NCI-H82 (cell line): ENCODE measurements around the gene MARCKSL1.
"Not testable (repeated sequence)": the region's sequence is repeated elsewhere in the genome, so short reads cannot be mapped to it uniquely, and the experiment has no call there.

Experiments
- DNase-seq: peaks from one replicate; lab custom pipeline; 2025; lab: John Stamatoyannopoulos, UW

Gene MARCKSL1

DNA sequence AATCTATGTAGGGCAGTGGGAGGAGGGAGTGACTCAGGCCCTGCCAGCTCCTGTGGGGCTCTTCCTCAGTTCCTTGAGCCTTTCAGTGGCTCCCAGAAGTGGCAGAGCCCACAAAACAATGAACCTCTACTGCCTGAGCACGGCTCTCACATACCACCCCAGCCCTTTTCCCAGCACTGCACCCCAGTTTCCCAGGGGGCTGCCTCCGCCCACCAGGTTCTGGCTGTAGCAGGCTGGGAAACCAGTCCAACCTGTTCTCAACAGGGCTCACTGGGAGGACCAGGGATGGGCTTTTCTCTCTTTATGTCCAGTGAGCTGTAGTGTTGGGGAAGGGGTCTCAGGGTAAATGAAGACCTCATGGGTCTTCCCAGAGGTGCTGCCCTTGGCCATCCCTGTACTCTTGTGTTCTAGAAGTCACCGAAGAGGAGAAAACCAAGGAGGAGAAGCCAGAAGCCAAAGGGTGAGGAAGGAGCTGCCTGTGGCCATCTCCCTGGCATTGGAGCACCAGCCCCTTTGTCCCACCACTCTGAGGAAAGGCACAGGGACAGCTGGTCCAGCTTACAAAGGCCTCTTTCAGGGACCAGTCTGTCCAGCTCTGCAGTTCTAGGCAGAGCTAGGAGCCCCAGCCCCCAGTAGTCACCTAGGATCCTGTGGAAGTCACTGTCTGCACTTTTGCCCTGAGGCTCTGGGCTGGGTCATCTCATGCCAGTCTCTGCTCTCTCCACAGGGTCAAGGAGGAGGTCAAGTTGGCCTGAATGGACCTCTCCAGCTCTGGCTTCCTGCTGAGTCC, 3.5 kb downstream of the MARCKSL1 start:
- DNase-seq, result peak; percentile 28

DNA sequence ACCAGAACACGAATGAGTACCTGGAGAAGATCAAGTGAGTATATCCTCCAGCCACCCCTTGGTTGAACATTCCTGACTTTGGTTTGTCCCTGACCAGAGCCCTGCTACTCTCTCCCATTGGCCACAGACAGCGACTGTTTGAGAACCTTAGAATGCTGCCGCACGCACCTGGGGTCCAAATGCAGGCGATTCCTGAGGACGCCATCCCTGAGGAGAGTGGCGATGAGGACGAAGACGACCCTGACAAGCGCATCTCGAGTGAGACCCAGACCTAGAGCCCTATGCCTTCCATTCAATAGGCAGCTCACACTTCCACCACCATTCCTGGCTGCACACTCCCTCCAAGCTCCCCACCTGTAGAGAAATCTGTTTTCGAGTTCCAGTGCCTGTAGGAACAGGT, 4.5 kb downstream of the MARCKSL1 start:
- DNase-seq, result no peak

- DNase-seq, result no peak
These were observed 5.4 kb downstream of the MARCKSL1 start for GRCh38 chr1:32330558-32331151.

DNA sequence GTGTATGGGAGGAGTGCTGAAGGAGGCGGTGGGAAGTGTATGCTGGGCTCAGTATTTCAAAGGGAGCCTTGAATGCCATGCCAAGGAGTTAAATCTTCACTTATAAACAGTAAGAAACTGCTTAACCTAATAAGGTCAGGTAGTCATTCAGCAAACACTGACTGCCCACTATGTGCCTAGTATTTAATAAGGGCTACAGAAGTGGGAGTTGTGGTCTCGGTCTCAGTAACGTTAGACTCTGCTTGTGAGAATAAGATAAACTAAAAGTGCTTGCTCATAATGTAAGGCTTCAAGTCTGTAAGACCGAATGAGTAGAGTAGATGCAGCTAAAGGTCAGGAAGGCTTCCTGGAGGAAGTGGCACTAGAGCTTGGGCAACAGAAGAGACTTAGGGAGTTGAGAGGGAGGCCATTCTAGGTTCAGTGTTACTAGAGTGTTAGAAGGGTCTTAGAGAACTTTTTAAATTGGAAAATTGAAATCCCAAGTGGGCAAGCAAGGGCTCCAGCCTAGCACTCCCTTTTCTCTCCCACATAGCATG, 6.0 kb downstream of the MARCKSL1 start:
- no peak for DNase-seq

- no peak for DNase-seq
These were observed 8.8 kb downstream of the MARCKSL1 start for GRCh38 chr1:32327204-32327603.

DNA sequence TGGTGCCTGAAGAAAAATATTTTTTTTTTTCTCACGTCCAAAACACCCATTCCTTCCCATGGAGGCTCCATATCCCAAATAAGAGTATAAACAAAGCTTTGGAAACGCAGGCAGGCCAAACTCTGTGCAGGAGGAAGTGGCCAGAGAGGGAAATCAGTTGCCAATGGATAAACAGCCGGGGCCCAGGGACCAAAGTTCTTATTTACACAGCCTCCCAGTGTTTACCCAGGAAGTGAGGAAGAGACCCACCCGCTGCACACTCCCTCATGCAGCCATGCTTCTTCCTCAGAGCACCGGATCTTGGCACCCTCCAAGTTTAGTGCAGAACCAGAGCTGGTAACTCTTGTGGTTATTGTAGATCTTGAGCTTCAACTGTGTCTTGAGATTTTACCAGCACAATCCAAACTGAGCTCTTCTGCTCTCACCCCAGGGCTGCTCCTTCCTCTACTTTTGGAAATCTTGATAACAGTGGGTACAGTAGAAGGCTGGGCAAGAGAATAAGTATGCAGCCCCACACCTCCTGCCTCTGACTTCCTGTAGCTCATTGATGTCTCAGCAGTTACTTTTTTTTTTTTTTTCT, 14.2 kb downstream of the MARCKSL1 start:
- no peak for DNase-seq

DNA sequence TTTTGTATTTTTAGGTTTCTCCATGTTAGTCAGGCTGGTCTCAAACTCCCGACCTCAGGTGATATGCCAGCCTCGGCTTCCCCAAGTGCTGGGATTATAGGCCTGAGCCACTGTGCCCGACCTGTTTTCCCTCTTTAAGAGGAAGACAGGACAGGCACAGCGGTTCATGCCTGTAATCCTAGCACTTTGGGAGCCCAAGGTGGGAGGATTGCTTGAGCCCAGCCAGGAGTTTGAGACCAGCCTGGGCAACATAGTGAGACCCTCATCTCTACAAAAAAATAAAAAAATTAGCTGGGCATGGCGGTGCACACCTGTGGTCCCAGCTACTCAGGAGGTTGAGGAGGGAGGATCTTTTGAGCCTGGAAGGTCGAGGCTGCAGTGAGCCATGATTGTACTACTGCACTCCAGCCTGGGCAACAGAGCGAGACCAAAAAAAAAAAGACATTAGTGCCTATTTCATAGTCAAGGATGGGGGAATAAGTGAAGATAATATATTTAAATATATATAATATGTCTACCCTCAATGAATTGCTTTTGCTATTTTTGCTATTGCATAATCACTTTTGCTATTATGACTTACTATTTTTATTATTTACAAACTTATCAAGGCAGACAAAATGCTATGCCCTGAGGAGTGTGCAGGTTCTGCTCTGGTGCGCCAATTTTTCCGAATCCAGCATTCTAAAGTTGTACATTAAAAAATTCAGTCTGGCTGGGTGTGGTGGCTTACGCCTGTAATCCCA, 17.7 kb downstream of the MARCKSL1 start:
- no peak for DNase-seq

DNA sequence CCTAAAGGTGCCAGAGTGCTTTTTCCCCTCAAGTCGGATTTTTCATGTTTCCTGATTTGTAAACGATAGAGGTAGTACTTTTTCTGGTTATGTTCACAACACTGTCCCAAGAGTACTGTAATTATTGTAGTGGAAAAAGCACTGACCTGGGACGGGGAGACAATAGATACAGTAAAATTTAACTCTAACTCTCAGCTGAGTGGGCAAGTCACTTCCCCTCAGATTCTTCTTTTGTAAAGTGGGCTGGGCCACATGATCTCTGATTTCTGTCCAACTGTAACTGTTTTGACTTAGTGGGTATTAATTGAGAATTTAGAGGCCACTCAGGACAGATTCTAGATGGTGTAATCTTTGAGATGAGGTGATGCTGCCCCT, 19.1 kb downstream of the MARCKSL1 start:
- no peak for DNase-seq

GRCh38 chr1:32311709-32312393, 24.2 kb downstream of the MARCKSL1 start:
- DNase-seq, result peak; percentile 72

DNA sequence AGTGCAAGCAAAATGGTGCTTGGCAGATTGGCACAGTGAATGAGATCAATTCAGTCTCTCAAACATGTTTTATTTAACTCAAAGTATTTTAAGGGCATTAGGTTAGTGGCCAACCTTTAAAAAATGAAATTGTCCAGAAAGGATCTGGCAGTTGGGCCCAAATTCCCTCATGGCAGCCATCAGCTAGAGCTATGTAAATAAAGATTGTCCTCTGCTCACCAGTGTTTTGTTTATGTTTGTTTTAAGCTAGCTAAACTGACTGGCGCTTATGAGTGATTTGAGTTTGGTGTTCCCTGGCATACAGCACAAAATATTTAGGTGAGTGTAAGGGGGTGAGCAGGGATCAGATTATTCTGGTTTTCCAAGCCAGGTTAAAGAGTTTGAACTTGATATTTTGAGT, 26.1 kb downstream of the MARCKSL1 start:
- no peak for DNase-seq

- DNase-seq, result no peak
These were observed 28.7 kb downstream of the MARCKSL1 start for GRCh38 chr1:32307324-32307723.

GRCh38 chr1:32305310-32305709, 30.7 kb downstream of the MARCKSL1 start:
- no peak for DNase-seq

DNA sequence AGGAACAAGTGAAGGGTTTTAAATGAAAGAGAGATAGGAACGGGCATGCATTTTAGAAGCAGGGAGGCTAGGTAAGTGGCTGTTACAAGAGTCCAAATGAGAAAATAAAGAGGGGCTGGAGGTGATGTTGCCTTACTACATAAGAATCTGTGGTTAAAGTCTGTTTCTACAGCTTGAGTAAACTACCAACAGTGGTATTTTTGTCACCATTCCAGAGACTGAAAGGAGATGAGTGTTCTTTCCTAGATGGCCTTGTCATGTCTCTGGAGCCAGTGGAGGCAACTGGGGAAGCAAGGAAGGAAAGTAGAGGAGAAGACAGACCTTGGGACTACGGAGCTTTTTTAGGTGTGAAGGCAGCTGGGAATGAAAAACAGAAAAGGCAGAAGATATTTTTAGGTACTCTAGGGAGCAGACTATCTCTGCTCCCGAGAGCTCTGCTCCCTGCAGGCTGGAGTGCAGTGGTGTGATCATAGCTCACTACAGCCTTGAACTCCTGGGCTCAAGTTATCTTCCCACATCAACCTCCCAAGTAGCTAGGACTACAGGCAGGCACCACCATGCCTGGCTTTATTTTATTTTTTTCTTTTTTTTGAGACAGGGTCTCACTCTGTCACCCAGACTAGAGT, 31.9 kb downstream of the MARCKSL1 start:
- no peak for DNase-seq

GRCh38 chr1:32303358-32303757, 32.7 kb downstream of the MARCKSL1 start:
- DNase-seq, result no peak

GRCh38 chr1:32299327-32299726, 36.7 kb downstream of the MARCKSL1 start:
- DNase-seq, result no peak

- not testable (repeated sequence) for DNase-seq
These were observed 37.8 kb downstream of the MARCKSL1 start for GRCh38 chr1:32298211-32298610.

DNA sequence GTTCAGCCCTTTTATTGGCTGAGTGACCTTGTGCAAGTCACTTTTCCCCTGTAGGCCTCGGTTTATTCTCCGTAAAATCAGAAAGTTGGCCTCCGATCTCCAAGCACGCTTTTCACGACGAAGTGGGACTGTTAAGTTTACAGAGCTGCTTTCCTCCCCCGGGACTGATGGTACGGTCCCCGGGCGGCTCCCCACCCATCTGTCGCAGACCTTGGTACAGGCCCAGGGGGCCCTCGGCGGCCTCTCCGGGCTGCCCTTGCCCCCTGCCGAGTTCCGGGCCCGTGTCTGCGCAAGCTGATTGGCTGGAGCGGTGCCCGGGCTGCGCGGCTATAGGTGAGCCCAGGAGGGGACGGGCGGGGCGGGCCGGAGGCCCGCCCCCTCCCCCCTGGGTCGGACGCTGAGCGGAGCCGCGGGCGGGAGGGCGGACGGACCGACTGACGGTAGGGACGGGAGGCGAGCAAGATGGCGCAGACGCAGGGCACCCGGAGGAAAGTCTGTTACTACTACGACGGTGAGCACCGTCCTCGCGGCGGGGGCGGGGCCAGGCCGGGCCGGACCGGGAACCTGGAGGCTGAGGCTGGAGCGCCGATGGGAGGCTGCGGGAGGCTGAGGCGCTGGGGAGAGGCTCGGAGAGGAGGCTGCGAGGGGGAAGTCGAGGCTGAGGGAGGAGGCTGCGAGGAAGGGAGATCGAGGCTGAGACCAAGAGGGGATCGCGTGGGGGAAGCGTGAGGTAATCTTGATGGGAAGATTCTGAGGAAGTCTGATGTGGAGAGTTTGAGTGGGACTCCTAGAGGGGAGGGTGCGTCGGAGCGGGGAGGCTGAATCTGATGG, 44.1 kb downstream of the MARCKSL1 start, which contains the start of gene HDAC1:
Gene HDAC1 (plus strand): TSS at position 376 of the 831 bp plus-strand sequence. CDS start 87 bp downstream, at position 463.
- peak; percentile 98 for DNase-seq

DNA sequence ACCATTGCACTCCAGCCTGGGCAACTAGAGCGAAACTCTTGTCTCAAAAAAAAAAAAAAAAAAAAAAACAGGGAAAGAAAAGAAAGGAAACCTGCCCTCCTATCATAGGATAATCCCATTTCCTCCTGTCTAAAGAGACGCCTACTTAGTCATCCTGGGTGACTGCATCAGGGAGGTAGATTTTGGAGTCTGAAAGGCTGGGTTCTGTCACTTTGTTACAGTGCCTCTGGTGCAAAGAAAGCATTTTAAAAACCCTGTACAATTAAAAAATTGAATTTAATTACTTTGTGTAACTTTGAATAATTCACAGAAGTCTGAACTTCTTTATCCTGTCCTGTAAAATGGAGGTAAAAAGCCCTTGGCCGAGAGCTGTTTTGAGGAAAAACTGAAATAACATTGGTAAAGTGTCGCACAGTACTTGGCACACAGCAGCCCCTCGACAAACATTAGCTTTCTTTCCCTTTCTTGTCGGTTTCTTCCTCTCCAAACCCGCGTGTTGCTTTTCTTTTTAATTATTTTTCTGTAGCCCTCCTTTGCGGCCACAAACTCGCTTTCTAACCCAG, 44.8 kb downstream of the MARCKSL1 start:
- peak; percentile 74 for DNase-seq

DNA sequence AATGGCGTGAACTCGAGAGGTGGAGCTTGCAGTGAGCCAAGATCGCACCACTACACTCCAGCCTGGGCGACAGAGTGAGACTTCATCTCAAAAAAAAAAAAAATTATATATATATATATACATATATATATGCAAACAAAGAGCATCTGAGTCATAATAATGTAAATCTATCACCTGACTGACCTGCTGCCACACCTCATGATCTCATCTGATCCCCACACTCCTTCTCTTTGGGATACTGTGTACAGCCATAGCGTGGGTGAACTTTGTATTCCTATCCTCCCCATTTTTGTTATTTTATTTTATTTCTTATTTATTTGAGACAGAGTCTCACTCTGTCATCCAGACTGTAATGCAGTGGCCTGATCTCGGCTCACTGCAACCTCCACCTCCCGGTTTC, 46.8 kb downstream of the MARCKSL1 start:
- no peak for DNase-seq

DNA sequence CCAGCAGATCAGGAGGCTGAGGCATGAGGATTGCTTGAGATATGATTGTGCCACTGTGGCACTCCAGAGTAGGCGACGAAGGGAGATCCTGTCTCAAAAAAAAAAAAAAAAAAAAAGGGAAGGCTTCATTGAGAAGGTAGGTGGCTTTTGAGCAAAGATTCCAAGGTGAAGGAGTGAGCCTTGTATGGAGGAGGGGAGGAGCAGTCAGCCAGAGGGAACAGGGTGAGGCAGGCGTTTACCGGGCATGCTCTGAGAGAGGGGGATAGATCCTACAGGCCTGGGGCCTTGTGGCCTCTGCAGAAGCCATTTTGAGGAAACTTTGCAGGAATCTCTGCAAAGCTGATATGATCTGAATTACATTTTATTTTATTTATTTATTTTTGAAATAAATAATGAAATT, 49.3 kb downstream of the MARCKSL1 start:
- no peak for DNase-seq
